GM19397 (cell line): Measurements from ENCODE around the gene OPA1.
"Not testable (repeated sequence)": the region's sequence is repeated elsewhere in the genome, so short reads cannot be mapped to it uniquely, and the experiment has no call there.

Experiments
- ATAC-seq: cut with Tn5 transposase; IDR thresholded peaks from one replicate; pipeline ENCODE4 v1.9.1; 2021; ENCODE audit warnings: mild to moderate bottlenecking, moderate library complexity; ENCODE audit not compliant: unreplicated experiment

Gene OPA1

GRCh38 chr3:193589129-193589528, 3.9 kb upstream of the OPA1 start:
- no peak for ATAC-seq

- no peak for ATAC-seq
Observed at GRCh38 chr3:193589616-193590015, 3.4 kb upstream of the OPA1 start.

DNA sequence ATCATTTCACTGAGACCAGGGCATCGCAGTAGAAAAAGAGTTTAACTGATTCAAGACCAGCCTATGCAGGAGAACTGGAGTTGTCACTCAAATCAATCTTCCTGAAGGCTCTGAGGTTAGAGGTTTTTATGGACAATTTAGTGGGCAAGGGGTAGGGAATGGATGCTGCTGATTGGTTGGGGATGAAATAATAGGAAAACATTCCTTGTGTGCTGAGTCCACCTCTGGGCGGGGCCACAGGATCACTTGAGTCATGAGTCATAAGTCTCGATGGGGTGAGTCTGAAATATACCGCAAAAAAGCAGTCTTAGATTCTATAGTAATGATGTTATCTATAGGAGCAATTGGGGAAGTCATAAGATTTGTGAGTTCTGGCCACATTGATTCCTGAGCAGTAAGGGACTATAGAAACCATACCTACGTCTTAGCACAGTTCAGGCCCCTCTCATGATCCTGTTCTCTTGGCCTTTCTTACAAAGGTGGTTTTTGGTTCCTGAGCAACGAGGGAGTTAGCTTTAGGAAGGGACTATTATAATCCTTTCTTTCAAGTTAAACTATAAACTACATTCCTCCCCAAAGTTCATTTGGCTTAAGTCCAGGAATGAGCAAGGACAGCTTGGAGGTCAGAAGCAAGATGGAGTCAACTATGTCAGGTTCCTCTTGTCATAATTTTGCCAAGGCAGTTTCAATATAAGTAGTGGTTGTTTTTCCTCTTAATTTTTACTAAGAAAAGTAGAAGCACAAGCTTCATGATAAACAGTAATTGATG, 2.7 kb upstream of the OPA1 start:
- ATAC-seq, result no peak

DNA sequence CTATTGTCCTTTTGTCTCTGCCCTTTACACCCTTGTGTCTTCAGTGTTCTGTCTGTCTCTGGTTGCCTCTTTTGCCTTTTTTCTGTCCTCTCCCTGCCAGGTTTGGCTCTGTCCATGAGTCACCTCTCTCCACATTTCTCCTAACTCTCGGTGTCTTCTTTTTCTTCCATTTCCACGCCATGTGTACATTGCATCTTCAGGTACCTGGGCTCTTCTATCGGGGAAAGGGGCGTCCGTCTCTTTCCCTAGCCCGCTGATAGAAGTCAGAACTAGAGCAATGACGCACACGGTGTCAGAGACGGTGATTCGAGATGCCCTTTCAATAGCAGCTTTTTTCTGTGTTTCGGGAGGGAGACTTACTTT, 641 bp downstream of the OPA1 start:
- ATAC-seq, result no peak

GRCh38 chr3:193594946-193595689, 2.1 kb downstream of the OPA1 start:
- no peak for ATAC-seq

DNA sequence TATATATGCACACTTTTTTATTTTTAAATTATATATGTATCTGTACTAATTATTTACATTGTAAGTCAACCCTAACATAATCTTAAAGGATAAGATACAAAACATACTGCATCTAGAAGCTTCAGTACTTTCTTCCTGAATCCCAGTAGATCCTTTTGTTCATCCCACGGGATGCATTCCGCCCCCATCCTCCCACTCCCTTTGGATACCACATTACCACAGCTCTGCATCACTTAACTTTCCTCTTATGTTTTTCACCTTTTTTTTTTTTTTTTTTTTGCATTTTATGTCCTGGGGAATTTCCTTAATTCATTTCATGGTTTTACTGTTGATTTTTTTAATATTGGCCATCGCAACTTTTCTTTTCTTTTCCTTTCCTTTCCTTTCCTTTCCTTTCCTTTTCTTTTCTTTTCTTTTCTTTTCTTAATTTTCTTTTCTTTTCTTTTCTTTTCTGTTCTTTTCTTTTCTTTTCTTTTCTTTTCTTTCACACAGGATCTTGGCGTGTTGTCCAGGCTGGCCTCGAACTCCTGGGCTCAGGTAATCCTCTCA, 3.0 kb downstream of the OPA1 start:
- no peak for ATAC-seq

DNA sequence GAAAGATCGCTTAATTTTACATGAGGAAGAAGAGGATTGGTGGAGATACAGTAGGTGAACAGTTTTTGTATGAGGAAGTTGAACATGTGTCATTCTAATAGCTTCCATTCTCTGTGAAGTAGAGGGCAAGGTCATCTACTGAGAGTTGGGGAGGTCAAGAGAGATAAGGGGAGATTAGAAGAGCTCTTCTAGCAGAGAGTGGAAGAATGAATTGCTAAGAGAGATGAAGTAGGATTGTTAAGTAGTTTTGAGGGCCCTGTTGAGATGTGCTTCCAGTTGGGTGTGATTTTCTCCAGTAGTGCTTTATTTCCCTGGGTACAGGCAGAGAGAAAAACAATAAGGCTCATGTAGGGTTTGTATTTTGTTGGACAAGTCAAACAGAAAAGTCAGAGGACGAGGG, 5.2 kb downstream of the OPA1 start:
- ATAC-seq, result no peak

DNA sequence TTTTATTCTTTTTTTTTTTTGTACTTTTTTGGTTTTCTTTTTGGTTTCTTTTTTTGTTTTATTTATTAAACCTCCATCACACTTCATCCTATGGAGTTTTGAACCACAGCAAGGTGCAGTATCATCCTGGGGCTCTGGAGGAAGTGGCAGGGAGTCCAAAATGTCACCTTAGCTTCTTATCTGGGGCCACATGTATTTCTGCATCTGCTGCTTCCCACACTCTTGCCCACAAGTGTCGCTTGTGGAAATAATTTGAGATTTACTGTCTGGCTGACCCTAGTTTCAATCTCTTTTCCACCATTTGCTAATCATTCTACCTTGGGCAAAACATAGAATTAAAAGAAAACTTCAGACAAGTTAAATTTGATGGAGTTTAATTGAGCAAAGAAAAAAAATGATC, 6.4 kb downstream of the OPA1 start:
- ATAC-seq, result no peak

DNA sequence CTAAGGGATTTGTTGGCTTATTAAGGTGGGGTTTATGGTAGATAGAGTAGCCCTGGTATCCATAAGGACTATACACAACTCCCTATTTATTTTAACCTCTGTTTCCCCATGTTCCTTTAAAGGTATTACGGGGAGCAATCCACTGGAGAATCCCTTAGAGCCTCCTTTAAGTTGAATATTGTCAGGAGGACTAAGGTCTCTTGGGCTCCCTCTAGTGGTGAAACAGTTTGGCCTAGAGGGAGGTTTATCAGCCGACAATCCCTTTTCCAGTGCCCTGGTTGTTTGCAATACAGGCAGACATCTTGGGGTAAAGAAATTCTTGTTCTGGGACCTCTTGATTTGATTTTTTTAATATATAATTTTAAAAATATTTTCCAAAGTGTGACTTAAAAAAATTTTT, 12.9 kb downstream of the OPA1 start:
- peak; percentile 57 for ATAC-seq

- not testable (repeated sequence) for ATAC-seq
Observed at GRCh38 chr3:193606892-193607291, 13.9 kb downstream of the OPA1 start.

- ATAC-seq, result not testable (repeated sequence)
Observed at GRCh38 chr3:193610516-193610915, 17.5 kb downstream of the OPA1 start.

DNA sequence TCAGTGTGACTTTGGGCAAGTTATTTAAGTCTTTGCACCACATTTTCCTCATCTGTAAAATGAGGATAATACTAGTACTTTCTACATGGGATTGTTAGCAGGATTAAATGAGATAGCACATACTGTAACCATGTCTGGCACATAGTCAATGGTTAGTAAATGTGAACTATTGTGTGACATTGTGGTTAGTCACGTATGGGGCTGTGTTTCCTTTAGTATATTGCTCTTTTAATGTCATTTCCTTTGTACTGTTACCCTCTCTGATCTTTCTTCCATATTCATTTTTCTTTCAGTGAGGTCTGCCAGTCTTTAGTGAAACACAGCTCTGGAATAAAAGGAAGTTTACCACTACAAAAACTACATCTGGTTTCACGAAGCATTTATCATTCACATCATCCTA, 21.4 kb downstream of the OPA1 start:
- ATAC-seq, result no peak

GRCh38 chr3:193617628-193618027, 24.6 kb downstream of the OPA1 start:
- no peak for ATAC-seq

DNA sequence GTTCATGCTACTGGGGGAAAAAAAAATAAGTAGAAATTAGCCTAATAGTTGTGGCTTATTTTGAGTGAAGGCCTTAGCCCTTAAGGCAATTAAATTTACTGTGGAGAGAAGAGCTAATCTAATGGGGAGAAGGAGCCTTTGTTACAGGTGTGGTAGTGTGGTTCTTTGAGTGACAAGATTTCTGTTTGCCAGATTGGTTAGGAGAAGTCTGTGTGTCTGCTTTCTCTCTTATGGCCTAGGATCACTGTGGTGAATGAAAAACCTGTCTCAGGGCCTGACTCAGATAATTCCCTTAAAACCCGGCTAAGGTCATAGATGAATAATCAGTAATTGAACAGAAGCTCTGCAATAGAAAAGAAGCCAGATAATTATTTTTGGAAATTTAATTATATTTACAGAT, 27.0 kb downstream of the OPA1 start:
- ATAC-seq, result no peak

DNA sequence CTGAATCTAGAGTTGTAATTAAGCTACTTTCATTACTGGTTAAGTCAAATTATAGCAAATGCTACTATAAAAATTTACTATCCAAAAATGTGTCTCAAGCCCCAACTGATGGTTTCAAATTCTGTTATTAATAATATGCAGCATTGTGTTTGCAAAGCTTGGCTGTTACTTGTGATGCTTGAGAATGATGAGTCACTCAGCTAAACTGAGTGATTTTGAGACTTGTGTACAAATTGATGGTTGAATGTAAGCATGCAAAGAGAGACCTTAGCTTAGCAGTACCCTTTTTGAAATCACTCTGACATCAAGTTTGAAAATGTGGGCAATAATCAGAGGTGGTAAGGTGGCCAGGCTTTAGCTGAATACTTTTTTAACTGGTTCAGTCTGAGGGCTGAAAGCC, 27.6 kb downstream of the OPA1 start:
- peak; percentile 57 for ATAC-seq

- ATAC-seq, result no peak
Observed at GRCh38 chr3:193621127-193621526, 28.1 kb downstream of the OPA1 start.

GRCh38 chr3:193630005-193630404, 37.0 kb downstream of the OPA1 start:
- no peak for ATAC-seq

GRCh38 chr3:193637831-193638230, 44.8 kb downstream of the OPA1 start:
- no peak for ATAC-seq

DNA sequence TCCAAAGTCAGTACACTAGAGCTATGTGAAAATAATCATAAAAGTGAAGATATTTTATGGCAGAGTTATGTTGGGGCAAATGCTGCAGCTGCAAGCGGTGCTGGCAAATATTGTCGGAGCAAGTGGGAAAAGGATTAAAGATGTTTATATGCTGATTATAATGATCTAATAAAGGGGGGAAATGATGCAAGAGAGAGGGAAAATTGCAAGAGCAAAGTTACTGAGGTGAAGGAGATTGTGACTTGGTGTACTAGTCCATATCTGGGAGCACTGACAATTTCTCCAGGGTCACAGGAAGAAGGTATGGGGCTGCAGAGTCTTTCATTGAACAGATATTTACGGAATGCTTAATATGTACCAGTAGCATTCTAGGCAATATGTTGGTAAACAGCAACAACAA, 45.8 kb downstream of the OPA1 start:
- no peak for ATAC-seq

- no peak for ATAC-seq
Observed at GRCh38 chr3:193640165-193640715, 47.2 kb downstream of the OPA1 start.

- ATAC-seq, result no peak
Observed at GRCh38 chr3:193640728-193641439, 47.9 kb downstream of the OPA1 start.
